Activated CD4-positive, CD25-positive, alpha-beta regulatory T cell treated with anti-CD3 and anti-CD28 coated beads, Interleukin-2, amount 50 U/mL, for 24 hours (primary cell): ENCODE measurements around the gene NOP9.

Experiments used
- ATAC-seq, 2 donors: fragments of 150-1000 bp; cut with Tn5 transposase; one replicate each; pipeline ENCODE4 v1.10.0; 2021; ENCODE audit warnings: mild to moderate bottlenecking in 1 of 2, moderate library complexity in 1 of 2

Gene NOP9

GRCh38 chr14:24356208-24356607, 56.6 kb downstream of the NOP9 start:
- ATAC-seq: no peak
